Activated CD4-positive, CD25-positive, alpha-beta regulatory T cell treated with anti-CD3 and anti-CD28 coated beads, Interleukin-2, amount 50 U/mL, for 72 hours (primary cell): Measurements from ENCODE around the gene CCR9.

Experiments
- DNase-seq: peaks from one replicate; pipeline ENCODE4 v3.0.0; 2021

The CCR9 gene

GRCh38 chr3:45909542-45909941 is 23.2 kb downstream of the CCR9 start:
- no peak for DNase-seq

- no peak for DNase-seq
Observed at GRCh38 chr3:45910892-45911291, 24.5 kb downstream of the CCR9 start.

GRCh38 chr3:45911511-45912226 is 25.3 kb downstream of the CCR9 start:
- DNase-seq = no peak

GRCh38 chr3:45912435-45912834 is 26.1 kb downstream of the CCR9 start:
- DNase-seq = no peak

GRCh38 chr3:45914362-45915058 is 28.2 kb downstream of the CCR9 start:
- DNase-seq = no peak

GRCh38 chr3:45915059-45915439 is 28.7 kb downstream of the CCR9 start:
- peak; percentile 27 for DNase-seq

GRCh38 chr3:45915518-45916231 is 29.3 kb downstream of the CCR9 start:
- peak; percentile 74 for DNase-seq

- no peak for DNase-seq
Observed at GRCh38 chr3:45917146-45917898, 31.0 kb downstream of the CCR9 start.

GRCh38 chr3:45921158-45922038 is 35.1 kb downstream of the CCR9 start:
- DNase-seq = no peak

GRCh38 chr3:45922039-45922326 is 35.6 kb downstream of the CCR9 start:
- no peak for DNase-seq

- DNase-seq = peak; percentile 0
Observed at GRCh38 chr3:45922950-45923590, 36.7 kb downstream of the CCR9 start.

GRCh38 chr3:45923755-45924154 is 37.4 kb downstream of the CCR9 start:
- peak; percentile 28 for DNase-seq

- DNase-seq = no peak
Observed at GRCh38 chr3:45927881-45928280, 41.5 kb downstream of the CCR9 start.

- peak; percentile 70 for DNase-seq
Observed at GRCh38 chr3:45929042-45929679, 42.8 kb downstream of the CCR9 start.

GRCh38 chr3:45931496-45931895 is 45.2 kb downstream of the CCR9 start:
- DNase-seq = no peak

- peak; percentile 11 for DNase-seq
Observed at GRCh38 chr3:45932112-45932511, 45.8 kb downstream of the CCR9 start.

GRCh38 chr3:45933591-45933990 is 47.2 kb downstream of the CCR9 start:
- DNase-seq = no peak

GRCh38 chr3:45936261-45936660 is 49.9 kb downstream of the CCR9 start:
- DNase-seq = no peak

GRCh38 chr3:45937206-45938042 is 51.1 kb downstream of the CCR9 start:
- peak; percentile 25 for DNase-seq

GRCh38 chr3:45938043-45938435 is 51.7 kb downstream of the CCR9 start:
- no peak for DNase-seq
